Body of pancreas (tissue), 4 donors: ENCODE results near the gene CCT7.

Source experiments
- POLR2A ChIP-seq, 3 donors: fragments of 450-650 bp; IDR thresholded peaks; one replicate each; pipeline ENCODE4 v1.6.1; 2016; ENCODE audit warnings: antibody characterized with exemption in 3 of 3, mild to moderate bottlenecking in 2 of 3
- TF ChIP-seq, protein P1 (sequence below), 7 experiments: fragments of 450-650 bp in 4 of 7; fragments of 200-600 bp in 3 of 7; sonication (generic) in 3 of 7; IDR thresholded peaks; one replicate each; pipeline ENCODE4 v1.5.1; 2016 to 2019; ENCODE audit warnings: antibody characterized with exemption in 7 of 7

DNA sequence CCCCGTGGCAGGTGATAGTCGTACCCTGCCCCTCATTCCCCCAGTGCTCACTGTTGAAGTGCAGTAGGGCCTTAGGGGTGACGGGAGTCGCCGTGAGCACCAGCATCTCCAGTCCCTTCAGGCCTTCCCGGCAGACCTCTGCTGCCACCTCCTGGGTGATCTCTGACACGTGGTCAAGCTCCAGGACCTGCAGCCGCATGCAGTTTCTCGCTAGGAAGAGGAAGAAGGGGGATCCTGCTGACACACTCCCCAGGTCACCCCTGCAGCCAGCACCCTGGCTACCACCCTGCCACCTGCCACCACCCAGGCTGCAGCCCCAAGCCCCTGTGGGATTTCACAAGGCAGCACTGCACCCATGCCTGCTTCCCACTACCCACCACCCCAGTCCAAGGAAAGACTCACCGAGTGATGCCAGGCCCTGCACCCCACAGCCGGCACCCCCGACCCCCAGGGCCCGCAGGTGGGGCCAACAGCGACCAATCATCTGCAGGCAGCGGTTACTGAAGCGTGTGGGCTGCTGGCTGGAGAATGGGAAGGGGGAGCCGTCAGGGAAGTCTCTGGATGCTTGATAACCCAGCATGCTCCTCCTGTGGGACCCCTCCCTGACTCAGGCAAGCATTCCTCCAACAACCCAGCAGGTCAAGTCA lies 26.4 kb downstream of the CCT7 start:
- TF ChIP-seq, protein P1, sequence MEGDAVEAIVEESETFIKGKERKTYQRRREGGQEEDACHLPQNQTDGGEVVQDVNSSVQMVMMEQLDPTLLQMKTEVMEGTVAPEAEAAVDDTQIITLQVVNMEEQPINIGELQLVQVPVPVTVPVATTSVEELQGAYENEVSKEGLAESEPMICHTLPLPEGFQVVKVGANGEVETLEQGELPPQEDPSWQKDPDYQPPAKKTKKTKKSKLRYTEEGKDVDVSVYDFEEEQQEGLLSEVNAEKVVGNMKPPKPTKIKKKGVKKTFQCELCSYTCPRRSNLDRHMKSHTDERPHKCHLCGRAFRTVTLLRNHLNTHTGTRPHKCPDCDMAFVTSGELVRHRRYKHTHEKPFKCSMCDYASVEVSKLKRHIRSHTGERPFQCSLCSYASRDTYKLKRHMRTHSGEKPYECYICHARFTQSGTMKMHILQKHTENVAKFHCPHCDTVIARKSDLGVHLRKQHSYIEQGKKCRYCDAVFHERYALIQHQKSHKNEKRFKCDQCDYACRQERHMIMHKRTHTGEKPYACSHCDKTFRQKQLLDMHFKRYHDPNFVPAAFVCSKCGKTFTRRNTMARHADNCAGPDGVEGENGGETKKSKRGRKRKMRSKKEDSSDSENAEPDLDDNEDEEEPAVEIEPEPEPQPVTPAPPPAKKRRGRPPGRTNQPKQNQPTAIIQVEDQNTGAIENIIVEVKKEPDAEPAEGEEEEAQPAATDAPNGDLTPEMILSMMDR (IDR thresholded peaks at IDR 0.05), result peak in 6 of 7 experiments; percentile 22 to 59 (median 47)
- no peak for TF ChIP-seq POLR2A (IDR thresholded peaks at IDR 0.05)
